ENCODE data around the gene MPHOSPH10.
"Not testable (repeated sequence)": the region's sequence is repeated elsewhere in the genome, so short reads cannot be mapped to it uniquely, and the experiment has no call there.

Gene MPHOSPH10

GRCh38 chr2:71122387-71123298 is 7.8 kb upstream of the MPHOSPH10 start:
- DNase-seq (ENCODE audit: low read depth) = no peak

- no peak for DNase-seq (ENCODE audit: low read depth)
Measured at GRCh38 chr2:71125506-71126294, 4.7 kb upstream of the MPHOSPH10 start.

GRCh38 chr2:71126957-71127356 is 3.5 kb upstream of the MPHOSPH10 start:
- no peak for DNase-seq (ENCODE audit: low read depth)

- DNase-seq (ENCODE audit: low read depth) = no peak
Measured at GRCh38 chr2:71129114-71129901, 1.1 kb upstream of the MPHOSPH10 start.

GRCh38 chr2:71129902-71130151 is 607 bp upstream of the MPHOSPH10 start:
- no peak for DNase-seq (ENCODE audit: low read depth)

- no peak for DNase-seq (ENCODE audit: low read depth)
Measured at GRCh38 chr2:71130905-71131244, 441 bp downstream of the MPHOSPH10 start.

- not testable (repeated sequence) for DNase-seq (ENCODE audit: low read depth)
Measured at GRCh38 chr2:71131387-71132166, 1.1 kb downstream of the MPHOSPH10 start.

GRCh38 chr2:71133603-71134002 is 3.2 kb downstream of the MPHOSPH10 start:
- no peak for DNase-seq (ENCODE audit: low read depth)

GRCh38 chr2:71136174-71136573 is 5.7 kb downstream of the MPHOSPH10 start:
- no peak for DNase-seq (ENCODE audit: low read depth)

GRCh38 chr2:71143782-71144181 is 13.3 kb downstream of the MPHOSPH10 start:
- no peak for DNase-seq (ENCODE audit: low read depth)

- DNase-seq (ENCODE audit: low read depth) = no peak
Measured at GRCh38 chr2:71148506-71149063, 18.2 kb downstream of the MPHOSPH10 start.

- DNase-seq (ENCODE audit: low read depth) = no peak
Measured at GRCh38 chr2:71150082-71150816, 19.8 kb downstream of the MPHOSPH10 start.

- DNase-seq (ENCODE audit: low read depth) = no peak
Measured at GRCh38 chr2:71151620-71152019, 21.2 kb downstream of the MPHOSPH10 start.

GRCh38 chr2:71153585-71154224 is 23.3 kb downstream of the MPHOSPH10 start:
- no peak for DNase-seq (ENCODE audit: low read depth)

- no peak for DNase-seq (ENCODE audit: low read depth)
Measured at GRCh38 chr2:71154279-71154678, 23.8 kb downstream of the MPHOSPH10 start.

GRCh38 chr2:71154798-71155197 is 24.4 kb downstream of the MPHOSPH10 start:
- no peak for DNase-seq (ENCODE audit: low read depth)

GRCh38 chr2:71155846-71156245 is 25.4 kb downstream of the MPHOSPH10 start:
- DNase-seq (ENCODE audit: low read depth) = no peak

- DNase-seq (ENCODE audit: low read depth) = no peak
Measured at GRCh38 chr2:71156573-71156972, 26.1 kb downstream of the MPHOSPH10 start.

- peak; percentile 45 for DNase-seq (ENCODE audit: low read depth)
Measured at GRCh38 chr2:71157124-71157793, 26.8 kb downstream of the MPHOSPH10 start.

GRCh38 chr2:71166812-71167211 is 36.4 kb downstream of the MPHOSPH10 start:
- DNase-seq (ENCODE audit: low read depth) = no peak
